IMR-90 (cell line): ENCODE data around the gene VAMP8. TPM values are rescaled to one million over a fixed set of nuclear protein-coding genes. Genes with fewer than 3 reads are reported as not detected.

Source experiments
- ATAC-seq: fragments of 200-7000 bp; cut with Tn5 transposase; 2 replicates; pipeline ENCODE4 v1.9.1; 2020; ENCODE audit warnings: low read depth, mild to moderate bottlenecking, moderate library complexity
- BruUV-seq: library from RNA; stranded (reverse); fragments of 400-500 nt; replicated peaks from 2 replicates; lab custom pipeline; 2021; lab: Mats Ljungman, UMichigan
- CTCF ChIA-PET: fragments of 300-600 bp; formaldehyde crosslinking; extraction: SDS; loops from one replicate; lab custom pipeline; 2021; ENCODE audit warnings: antibody characterized with exemption; lab: Yijun Ruan, JAX
- POLR2A ChIA-PET: fragments of 300-600 bp; sonication (Branson Sonifier 250); formaldehyde crosslinking; loops from one replicate; lab custom pipeline; 2022; ENCODE audit warnings: antibody characterized with exemption; ENCODE audit not compliant: unreplicated experiment; lab: Charles Lee
- DNase-seq: peaks from one replicate; pipeline ENCODE4 v3.0.0; 2013
- H2AFZ ChIP-seq: replicated peaks from 2 replicates; pipeline ENCODE3; 2013; ENCODE audit warnings: low read length, mild to moderate bottlenecking; ENCODE audit not compliant: poor library complexity
- H2AK5ac ChIP-seq: 2 replicates; pipeline ENCODE4 v1.6.1; 2013; ENCODE audit warnings: low read depth, low read length, inconsistent platforms
- H2AK9ac ChIP-seq: replicated peaks from 2 replicates; pipeline ENCODE3; 2013; ENCODE audit warnings: mild to moderate bottlenecking, low read depth, low read length, moderate library complexity; ENCODE audit not compliant: poor library complexity
- H2BK120ac ChIP-seq: 2 replicates; pipeline ENCODE4 v1.6.1; 2013; ENCODE audit warnings: low read depth, low read length, inconsistent platforms
- H2BK15ac ChIP-seq: 3 replicates; pipeline ENCODE4 v1.6.1; 2013; ENCODE audit warnings: low read depth, low read length, inconsistent platforms
- H2BK20ac ChIP-seq: 2 replicates; pipeline ENCODE4 v1.6.1; 2013; ENCODE audit warnings: low read depth, mild to moderate bottlenecking, inconsistent platforms, low read length, moderate library complexity
- H2BK5ac ChIP-seq: 2 replicates; pipeline ENCODE4 v1.6.1; 2013; ENCODE audit warnings: mild to moderate bottlenecking, low read depth, low read length, inconsistent platforms; ENCODE audit not compliant: poor library complexity, severe bottlenecking
- H3K14ac ChIP-seq: replicated peaks from 2 replicates; pipeline ENCODE4 v1.6.1; 2013; ENCODE audit warnings: low read depth, low read length, inconsistent platforms
- H3K18ac ChIP-seq: 2 replicates; pipeline ENCODE4 v1.6.1; 2013; ENCODE audit warnings: low read depth, low read length, control low read depth
- H3K23ac ChIP-seq: 2 replicates; pipeline ENCODE4 v1.6.1; 2013; ENCODE audit warnings: low read depth, low read length, inconsistent platforms
- H3K27ac ChIP-seq: 2 replicates; pipeline ENCODE4 v1.5.1; 2013; ENCODE audit warnings: mild to moderate bottlenecking, control low read depth, low read length; ENCODE audit not compliant: insufficient read depth
- H3K27me3 ChIP-seq: 2 replicates; pipeline ENCODE4 v1.6.1; 2013; ENCODE audit warnings: low read length; ENCODE audit not compliant: control insufficient read depth, insufficient read depth
- H3K36me3 ChIP-seq: 2 replicates; pipeline ENCODE4 v1.6.1; 2013; ENCODE audit warnings: low read length, mixed read lengths; ENCODE audit not compliant: control insufficient read depth, insufficient read depth
- H3K4ac ChIP-seq: 2 replicates; pipeline ENCODE4 v1.6.1; 2013; ENCODE audit warnings: low read depth, low read length, inconsistent platforms
- H3K4me1 ChIP-seq: 2 replicates; pipeline ENCODE4 v1.6.1; 2013; ENCODE audit warnings: low read length, mixed read lengths; ENCODE audit not compliant: control insufficient read depth, insufficient read depth
- H3K4me2 ChIP-seq: 2 replicates; pipeline ENCODE4 v1.6.1; 2013; ENCODE audit warnings: low read depth, mild to moderate bottlenecking, control low read depth, low read length, moderate library complexity
- H3K4me3 ChIP-seq: 2 replicates; pipeline ENCODE4 v1.5.1; 2013; ENCODE audit warnings: low read depth, mild to moderate bottlenecking, control low read depth, low read length, moderate library complexity; ENCODE audit not compliant: insufficient read depth
- H3K56ac ChIP-seq: 2 replicates; pipeline ENCODE4 v1.6.1; 2013; ENCODE audit warnings: low read length, inconsistent platforms; ENCODE audit not compliant: insufficient read depth; ENCODE audit errors: extremely low read depth
- H3K79me1 ChIP-seq, 2 experiments: 2 replicates each; pipeline ENCODE4 v1.6.1; 2013; ENCODE audit warnings: low read length in 2 of 2, inconsistent platforms in 1 of 2, low read depth in 1 of 2
- H3K9ac ChIP-seq: 2 replicates; pipeline ENCODE4 v1.6.1; 2013; ENCODE audit warnings: low read depth, low read length, control low read depth
- H3K9me1 ChIP-seq: 2 replicates; pipeline ENCODE4 v1.6.1; 2013; ENCODE audit warnings: low read length, inconsistent platforms; ENCODE audit not compliant: insufficient read depth
- H3K9me3 ChIP-seq: 2 replicates; pipeline ENCODE4 v1.6.1; 2013; ENCODE audit warnings: low read length; ENCODE audit not compliant: control insufficient read depth, insufficient read depth
- H4K20me1 ChIP-seq: 2 replicates; pipeline ENCODE4 v1.6.1; 2013; ENCODE audit warnings: low read length, inconsistent platforms; ENCODE audit not compliant: insufficient read depth
- H4K5ac ChIP-seq: 2 replicates; pipeline ENCODE4 v1.6.1; 2013; ENCODE audit warnings: mild to moderate bottlenecking, low read depth, low read length, control low read depth
- H4K8ac ChIP-seq, 2 experiments: 2 replicates each; pipeline ENCODE4 v1.6.1; 2013; ENCODE audit warnings: low read depth in 2 of 2, low read length in 2 of 2, control low read depth in 1 of 2, inconsistent platforms in 1 of 2
- H4K91ac ChIP-seq: 2 replicates; pipeline ENCODE4 v1.6.1; 2013; ENCODE audit warnings: low read depth, low read length, inconsistent platforms; ENCODE audit not compliant: insufficient read depth
- MXI1 ChIP-seq: IDR thresholded peaks from 2 replicates; pipeline ENCODE4 v1.6.1; 2012; ENCODE audit warnings: low read depth, mild to moderate bottlenecking, low read length, moderate library complexity, borderline replicate concordance
- NFE2L2 ChIP-seq: fragments of 150-350 bp; IDR thresholded peaks from 2 replicates; pipeline ENCODE4 v1.6.1; 2016; ENCODE audit warnings: low read depth, mild to moderate bottlenecking, low read length
- SMC3 ChIP-seq: fragments of 150-350 bp; IDR thresholded peaks from 2 replicates; pipeline ENCODE4 v1.6.1; 2016; ENCODE audit warnings: low read depth, mild to moderate bottlenecking, antibody characterized with exemption, low read length, moderate library complexity
- WGBS, 2 experiments: methylation state at CpG; one replicate each; pipeline versions ENCODE4 v1.1.5 to v1.1.7; 2013; ENCODE audit warnings: missing lambda C conversion rate in 2 of 2; ENCODE audit not compliant: insufficient read length in 1 of 2; ENCODE audit errors: extremely low coverage in 2 of 2; 5-methylcytosine and 5-hydroxymethylcytosine counted together
- dilution Hi-C: fragments of 300-500 bp; cut with HindIII; formaldehyde crosslinking; loops from one replicate; pipeline ENCODE4 v1.14.3; 2018; ENCODE audit warnings: low sequenced_read_pairs; ENCODE audit not compliant: unreplicated experiment
- in situ Hi-C: fragments of 300-500 bp; cut with MboI; formaldehyde crosslinking; loops from 3 replicates; pipeline ENCODE4 v1.14.3; 2019; ENCODE audit warnings: low sequenced_read_pairs, inconsistent platforms, mixed read lengths
- intact Hi-C: fragments of 100-400 bp; cut with micrococcal nuclease; formaldehyde crosslinking; loops from 2 replicates; pipeline ENCODE4 v1.10.0; 2022
- polyA plus RNA-seq, 3 experiments: library from polyadenylated mRNA; depleted of rRNA; stranded (reverse); fragments of >200 nt; gene quantifications; 2 replicates each; pipeline ENCODE4 v1.2.3, GENCODE V29; 2012; ENCODE audit warnings: low replicate concordance in 1 of 3
- total RNA-seq: library from RNA; depleted of rRNA; stranded (reverse); fragments of >200 nt; gene quantifications from 2 replicates; pipeline ENCODE4 v1.2.3, GENCODE V29; 2012
- TF ChIP-seq, protein P1 (sequence below): conservative IDR thresholded peaks from 2 replicates; pipeline ENCODE4 v1.5.1; 2012; ENCODE audit warnings: mild to moderate bottlenecking, low read depth, low read length, improper control_type of control experiment
- TF ChIP-seq, protein P2 (sequence below): fragments of 150-350 bp; IDR thresholded peaks from 2 replicates; pipeline ENCODE4 v1.6.1; 2017; ENCODE audit warnings: mild to moderate bottlenecking, antibody characterized with exemption, low read length, low read depth
- TF ChIP-seq, protein P3 (sequence below): fragments of 150-350 bp; IDR thresholded peaks from 2 replicates; pipeline ENCODE4 v1.6.1; 2016; ENCODE audit warnings: low read depth, mild to moderate bottlenecking, low read length, moderate library complexity, borderline replicate concordance

Gene VAMP8
- total and polyA plus RNA-seq, 2 of the 4 experiments (the other 2 are of a cell fraction): 0.90 to 1.9 TPM

DNA sequence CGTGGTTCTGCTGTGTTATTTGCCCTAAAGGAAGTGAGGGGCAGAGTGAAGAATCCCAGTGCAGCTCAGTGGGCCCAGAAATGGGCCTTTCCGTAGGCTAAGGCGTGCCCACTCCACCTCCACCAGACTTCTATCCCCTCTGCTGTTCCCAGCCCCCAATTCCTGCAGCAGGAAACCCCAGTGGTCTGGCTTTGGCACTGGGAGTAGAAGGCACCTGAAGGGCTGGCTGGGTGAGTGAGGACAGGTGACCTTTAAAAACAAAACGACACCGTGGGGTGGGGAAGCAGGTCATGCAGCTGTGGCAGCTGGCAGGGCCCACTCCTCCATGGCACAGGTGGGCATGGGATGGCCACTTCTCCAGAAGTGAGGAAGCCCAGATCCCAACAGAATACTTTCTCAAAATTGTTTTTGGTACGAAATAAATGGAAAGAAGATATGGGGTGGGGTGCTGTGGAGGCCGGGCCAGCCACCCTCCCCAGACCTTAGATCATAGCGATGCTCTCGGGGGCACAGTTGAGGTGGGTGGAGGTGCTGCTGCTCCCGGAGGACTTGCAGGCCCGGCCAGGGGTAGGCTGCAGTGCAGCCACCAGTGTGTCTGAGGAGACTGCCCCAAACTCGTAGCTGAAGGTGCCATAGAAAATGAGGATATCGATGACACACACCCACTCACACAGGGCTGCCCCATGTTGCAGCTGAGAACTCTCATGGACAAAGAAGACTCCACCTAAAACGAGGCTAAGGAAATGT, 21.4 kb downstream of the VAMP8 start:
- POLR2A ChIA-PET: no interaction called here
- BruUV-seq: no TSS peak
- no CpG with 5 or more reads among the region's 14 CpGs for WGBS, 2 experiments

More for the DNA sequence above, 21.4 kb downstream of the VAMP8 start:
- CTCF ChIA-PET: no interaction called here
- Histone ChIP-seq H2BK5ac (no peak overlapping the region), H4K8ac (no peak overlapping the region), H4K5ac (no peak overlapping the region), H3K36me3 (peaks cover 26% of the 10 kb centered on the region), H3K4me3 (no peak overlapping the region), H3K27me3 (no peaks in the 10 kb centered on the region), H3K18ac (no peak overlapping the region), H2AFZ (no peak overlapping the region), H3K14ac (no peak overlapping the region), H3K4me2 (no peak overlapping the region), H3K56ac (no peak overlapping the region), H3K9me3 (no peaks in the 10 kb centered on the region), H2BK15ac (no peak overlapping the region), H3K4me1 (peaks cover 14% of the 10 kb centered on the region), H2AK5ac (no peak overlapping the region), H2AK9ac (no peak overlapping the region), H3K9me1 (peaks cover 16% of the 10 kb centered on the region), H4K91ac (no peak overlapping the region), H3K9ac (no peak overlapping the region), H4K20me1 (peaks cover 16% of the 10 kb centered on the region), H3K79me1 (peaks cover 25 to 69% of the 10 kb centered on the region in 2 experiments; a peak in 3 of 4 replicates), H3K4ac (no peak overlapping the region), H3K23ac (no peak overlapping the region), H3K27ac (no peak overlapping the region), H2BK20ac (no peak overlapping the region), H2BK120ac (no peak overlapping the region)
- dilution Hi-C loops (no loop called here), intact Hi-C loops (no loop called here), in situ Hi-C loops (no loop called here)
- DNase-seq (no peak), ATAC-seq (no peak)
- TF ChIP-seq SMC3 (no peak), NFE2L2 (no peak), MXI1 (no peak)
- TF ChIP-seq, protein P1, sequence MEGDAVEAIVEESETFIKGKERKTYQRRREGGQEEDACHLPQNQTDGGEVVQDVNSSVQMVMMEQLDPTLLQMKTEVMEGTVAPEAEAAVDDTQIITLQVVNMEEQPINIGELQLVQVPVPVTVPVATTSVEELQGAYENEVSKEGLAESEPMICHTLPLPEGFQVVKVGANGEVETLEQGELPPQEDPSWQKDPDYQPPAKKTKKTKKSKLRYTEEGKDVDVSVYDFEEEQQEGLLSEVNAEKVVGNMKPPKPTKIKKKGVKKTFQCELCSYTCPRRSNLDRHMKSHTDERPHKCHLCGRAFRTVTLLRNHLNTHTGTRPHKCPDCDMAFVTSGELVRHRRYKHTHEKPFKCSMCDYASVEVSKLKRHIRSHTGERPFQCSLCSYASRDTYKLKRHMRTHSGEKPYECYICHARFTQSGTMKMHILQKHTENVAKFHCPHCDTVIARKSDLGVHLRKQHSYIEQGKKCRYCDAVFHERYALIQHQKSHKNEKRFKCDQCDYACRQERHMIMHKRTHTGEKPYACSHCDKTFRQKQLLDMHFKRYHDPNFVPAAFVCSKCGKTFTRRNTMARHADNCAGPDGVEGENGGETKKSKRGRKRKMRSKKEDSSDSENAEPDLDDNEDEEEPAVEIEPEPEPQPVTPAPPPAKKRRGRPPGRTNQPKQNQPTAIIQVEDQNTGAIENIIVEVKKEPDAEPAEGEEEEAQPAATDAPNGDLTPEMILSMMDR: no peak
- TF ChIP-seq, protein P2, sequence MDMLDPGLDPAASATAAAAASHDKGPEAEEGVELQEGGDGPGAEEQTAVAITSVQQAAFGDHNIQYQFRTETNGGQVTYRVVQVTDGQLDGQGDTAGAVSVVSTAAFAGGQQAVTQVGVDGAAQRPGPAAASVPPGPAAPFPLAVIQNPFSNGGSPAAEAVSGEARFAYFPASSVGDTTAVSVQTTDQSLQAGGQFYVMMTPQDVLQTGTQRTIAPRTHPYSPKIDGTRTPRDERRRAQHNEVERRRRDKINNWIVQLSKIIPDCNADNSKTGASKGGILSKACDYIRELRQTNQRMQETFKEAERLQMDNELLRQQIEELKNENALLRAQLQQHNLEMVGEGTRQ: no peak
- TF ChIP-seq, protein P3, sequence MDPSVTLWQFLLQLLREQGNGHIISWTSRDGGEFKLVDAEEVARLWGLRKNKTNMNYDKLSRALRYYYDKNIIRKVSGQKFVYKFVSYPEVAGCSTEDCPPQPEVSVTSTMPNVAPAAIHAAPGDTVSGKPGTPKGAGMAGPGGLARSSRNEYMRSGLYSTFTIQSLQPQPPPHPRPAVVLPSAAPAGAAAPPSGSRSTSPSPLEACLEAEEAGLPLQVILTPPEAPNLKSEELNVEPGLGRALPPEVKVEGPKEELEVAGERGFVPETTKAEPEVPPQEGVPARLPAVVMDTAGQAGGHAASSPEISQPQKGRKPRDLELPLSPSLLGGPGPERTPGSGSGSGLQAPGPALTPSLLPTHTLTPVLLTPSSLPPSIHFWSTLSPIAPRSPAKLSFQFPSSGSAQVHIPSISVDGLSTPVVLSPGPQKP: no peak
